Stimulated activated CD8-positive, alpha-beta memory T cell treated with anti-CD3 and anti-CD28 coated beads, Interleukin-7, amount 100 ng/mL, for 48 hours (primary cell): Measurements from ENCODE around the gene ZFY.
A peak's percentile ranks its signal among the peaks of the same experiment; 100 is the strongest.
"Not testable (repeated sequence)": the region's sequence is repeated elsewhere in the genome, so short reads cannot be mapped to it uniquely, and the experiment has no call there.

ENCODE experiments used
- DNase-seq, 2 donors: peaks; one replicate each; pipeline ENCODE4 v3.0.0-alpha.2; 2020; ENCODE audit warnings: low read depth in 1 of 2; ENCODE audit errors: extremely low read depth in 1 of 2

The ZFY gene

DNA sequence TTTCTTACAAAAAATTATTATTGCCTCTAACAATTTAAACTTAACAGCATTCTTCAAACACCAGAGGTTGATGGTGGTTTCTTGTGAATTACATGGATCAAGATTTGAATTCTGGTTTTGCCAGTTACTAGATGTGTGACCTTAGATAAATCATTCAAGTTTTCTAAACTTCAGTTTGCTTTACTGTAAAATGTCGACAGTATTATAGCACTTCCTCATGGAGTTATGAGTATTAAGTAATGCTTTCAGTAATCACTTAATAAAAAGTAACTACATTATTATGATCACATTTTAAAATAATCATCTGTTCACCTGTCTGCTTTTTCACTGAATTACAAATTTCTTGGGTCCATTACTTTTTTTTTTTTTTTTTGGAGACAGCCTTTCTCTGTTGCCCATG is 37.5 kb downstream of the ZFY start:
- no peak for DNase-seq

DNA sequence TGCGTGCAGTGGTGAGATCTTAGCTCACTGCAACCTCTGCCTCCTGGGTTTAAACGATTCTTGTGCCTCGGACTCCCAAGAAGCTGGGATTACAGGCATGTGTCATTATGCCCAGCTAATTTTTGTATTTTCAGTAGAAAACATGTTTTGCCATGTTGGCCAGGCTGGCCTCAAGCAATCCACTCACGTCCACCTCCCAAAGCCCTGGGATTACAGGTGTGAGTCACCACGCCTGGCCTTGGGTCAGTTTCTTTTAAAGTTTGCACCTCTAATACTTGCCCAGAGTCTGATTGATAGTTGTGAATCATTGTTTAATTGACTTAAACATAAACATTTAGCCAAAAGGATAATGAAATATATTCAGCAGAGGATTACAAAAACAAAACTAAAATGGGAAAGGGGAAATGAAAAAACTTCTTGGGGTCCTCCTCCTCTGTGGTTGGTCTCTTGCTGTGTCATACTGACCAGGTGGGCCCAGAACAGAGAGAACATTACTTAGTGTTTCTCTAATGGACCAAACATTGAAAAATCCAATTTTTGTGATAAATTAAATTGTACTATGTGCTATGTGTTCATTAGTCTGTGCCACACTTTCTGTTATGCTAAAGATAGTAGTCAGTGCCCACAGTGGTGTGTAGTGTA is 38.0 kb downstream of the ZFY start:
- DNase-seq, result no peak

DNA sequence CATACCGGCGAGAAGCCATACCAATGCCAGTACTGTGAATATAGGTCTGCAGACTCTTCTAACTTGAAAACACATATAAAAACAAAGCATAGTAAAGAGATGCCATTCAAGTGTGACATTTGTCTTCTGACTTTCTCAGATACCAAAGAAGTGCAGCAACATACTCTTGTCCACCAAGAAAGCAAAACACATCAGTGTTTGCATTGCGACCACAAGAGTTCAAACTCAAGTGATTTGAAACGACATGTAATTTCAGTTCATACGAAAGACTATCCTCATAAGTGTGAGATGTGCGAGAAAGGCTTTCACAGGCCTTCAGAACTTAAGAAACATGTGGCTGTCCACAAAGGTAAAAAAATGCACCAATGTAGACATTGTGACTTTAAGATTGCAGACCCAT is 44.1 kb downstream of the ZFY start:
- DNase-seq, result no peak

DNA sequence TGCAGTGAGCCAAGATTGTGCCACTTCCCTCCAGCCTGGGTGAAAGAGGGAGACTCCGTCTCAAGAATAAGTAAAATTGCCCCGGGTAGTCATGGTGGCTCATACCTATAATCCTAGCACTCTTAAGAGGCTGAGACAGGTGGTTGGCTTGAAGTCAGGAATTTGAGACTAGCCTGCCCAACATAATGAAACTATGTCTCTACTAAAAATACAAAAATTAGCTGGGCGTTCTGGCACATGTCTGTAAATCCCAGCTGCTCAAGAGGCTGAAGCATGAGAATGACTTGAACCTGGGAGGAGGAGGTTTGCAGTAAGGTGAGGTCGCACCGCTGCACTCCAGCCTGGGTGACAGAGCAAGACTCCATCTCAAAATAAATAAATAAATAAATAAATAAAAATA is 49.3 kb downstream of the ZFY start:
- no peak for DNase-seq

DNA sequence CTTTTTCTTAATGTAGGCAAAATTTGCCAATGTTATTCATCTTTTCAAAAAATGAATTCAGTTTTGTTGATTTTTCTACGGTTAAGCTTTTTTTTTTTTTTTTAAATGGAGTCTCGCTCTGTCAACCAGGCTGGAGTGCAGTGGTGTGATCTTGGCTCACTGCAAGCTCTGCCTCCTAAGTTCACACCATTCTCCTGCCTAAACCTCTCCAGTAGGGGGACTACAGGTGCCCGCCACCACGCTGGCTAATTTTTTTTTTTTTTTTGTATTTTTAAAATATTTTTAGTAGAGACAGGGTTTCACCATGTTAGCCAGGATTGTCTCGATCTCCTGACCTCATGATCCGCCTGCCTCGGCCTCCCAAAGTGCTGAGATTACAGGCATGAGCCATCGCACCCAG is 52.0 kb downstream of the ZFY start:
- not testable (repeated sequence) for DNase-seq

DNA sequence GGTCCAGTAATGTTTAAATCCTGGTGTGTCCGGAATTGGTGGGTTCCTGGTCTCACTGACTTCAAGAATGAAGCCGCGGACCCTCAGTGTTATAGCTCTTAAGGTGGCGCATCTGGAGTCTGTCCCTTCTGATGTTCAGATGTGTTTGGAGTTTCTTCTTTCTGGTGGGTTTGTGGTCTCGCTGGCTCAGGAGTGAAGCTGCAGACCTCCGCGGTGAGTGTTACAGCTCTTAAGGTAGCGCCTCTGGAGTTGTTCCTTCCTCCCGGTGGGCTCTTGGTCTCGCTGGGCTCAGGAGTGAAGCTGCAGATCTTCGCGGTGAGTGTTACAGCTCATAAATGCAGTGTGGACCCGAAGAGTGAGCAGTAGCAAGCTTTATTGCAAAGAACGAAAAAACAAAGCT is 62.2 kb downstream of the ZFY start:
- not testable (repeated sequence) for DNase-seq

DNA sequence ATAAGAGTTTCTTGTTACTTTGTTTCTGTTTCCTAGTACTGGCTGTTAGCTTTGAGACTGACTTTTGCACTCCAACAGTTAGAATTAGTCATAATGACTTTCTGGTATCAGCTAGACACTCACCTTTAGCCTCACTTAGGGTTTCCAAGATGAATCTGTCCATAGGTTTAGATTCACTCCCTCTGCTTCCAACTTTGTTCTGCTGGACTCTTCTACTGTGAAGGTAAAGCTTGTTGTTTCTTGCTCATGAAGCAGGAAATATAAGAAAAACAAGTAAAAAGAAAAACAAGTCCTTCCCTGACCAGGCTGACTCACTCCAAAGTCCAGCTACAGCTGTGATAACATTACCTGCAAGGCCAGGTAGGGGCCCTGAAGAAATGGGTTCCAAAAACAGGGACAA is 67.0 kb downstream of the ZFY start:
- DNase-seq, result no peak

DNA sequence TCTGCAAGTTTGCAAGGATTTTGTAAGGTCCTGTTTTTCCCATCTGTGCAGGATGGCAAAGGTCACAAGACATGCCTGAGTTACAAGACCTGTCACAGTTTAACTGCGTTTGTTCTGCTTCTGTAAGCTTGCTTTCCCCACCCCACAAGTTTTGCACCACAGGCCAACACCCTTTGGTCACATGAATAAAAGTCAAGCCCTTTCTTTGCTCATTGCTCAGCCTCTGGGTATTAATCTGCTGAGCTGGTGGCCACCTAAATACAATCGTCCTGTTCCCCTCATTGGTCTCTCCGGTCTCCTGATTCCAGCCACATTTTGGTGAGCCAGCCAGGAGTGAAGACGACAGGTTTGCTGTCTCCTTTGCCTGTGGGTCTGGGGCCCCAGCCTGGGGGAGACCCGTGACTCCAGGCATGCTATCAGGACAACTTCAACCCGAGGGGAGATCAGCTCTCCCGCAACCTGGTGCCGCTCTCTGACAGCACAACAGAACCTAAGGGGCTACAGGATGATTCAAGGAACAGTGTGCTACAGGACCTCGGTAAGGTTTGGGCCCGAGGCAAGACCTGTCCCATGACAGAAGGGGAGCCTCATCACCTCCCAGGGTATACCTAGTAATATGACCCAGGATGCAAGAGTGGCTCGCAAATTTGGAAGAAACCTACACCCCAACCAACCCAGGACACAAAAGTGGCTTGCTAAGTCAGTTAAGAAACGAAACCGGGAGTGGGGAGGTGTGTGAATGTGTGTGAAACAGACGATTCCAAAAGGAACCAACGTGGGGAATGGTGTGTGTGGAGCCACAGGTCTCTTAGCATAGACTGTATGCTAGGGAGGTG is 67.7 kb downstream of the ZFY start:
- no peak for DNase-seq

DNA sequence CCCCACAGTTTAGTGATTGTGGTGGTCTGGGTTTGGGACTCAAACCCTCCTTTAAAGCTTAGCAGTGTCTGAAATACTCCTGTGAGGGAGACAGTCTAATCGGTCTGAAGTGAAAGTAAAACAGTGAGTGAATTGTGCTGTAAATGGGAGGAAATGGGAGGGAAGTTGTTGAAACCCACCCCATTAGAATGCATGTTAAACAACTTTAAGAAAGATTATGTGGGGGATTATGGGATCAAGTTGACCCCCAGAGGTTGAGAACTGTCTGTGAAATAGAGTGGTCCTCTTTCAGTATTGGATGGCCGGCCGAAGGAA is 68.3 kb downstream of the ZFY start:
- no peak for DNase-seq

DNA sequence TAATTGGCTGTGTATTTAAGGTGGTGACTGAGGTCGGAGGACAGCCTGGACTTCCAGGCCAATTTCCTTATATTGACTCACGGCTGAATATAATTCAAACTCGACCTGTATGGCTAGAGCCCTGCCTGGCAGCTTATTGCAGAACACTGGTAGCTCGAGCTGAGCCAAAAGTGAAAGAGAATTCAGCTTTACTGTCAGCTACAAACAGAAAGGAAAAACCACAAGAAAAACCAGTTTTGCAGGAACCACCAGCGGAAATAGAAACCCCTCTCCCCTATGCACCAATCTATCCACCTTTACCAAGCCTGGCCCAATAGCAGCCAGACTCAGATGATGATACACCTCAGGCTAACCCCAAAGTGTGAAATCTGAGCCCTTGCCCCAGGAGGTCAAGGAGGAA is 68.7 kb downstream of the ZFY start:
- peak in 1 of 2 donors; percentile 11 for DNase-seq

DNA sequence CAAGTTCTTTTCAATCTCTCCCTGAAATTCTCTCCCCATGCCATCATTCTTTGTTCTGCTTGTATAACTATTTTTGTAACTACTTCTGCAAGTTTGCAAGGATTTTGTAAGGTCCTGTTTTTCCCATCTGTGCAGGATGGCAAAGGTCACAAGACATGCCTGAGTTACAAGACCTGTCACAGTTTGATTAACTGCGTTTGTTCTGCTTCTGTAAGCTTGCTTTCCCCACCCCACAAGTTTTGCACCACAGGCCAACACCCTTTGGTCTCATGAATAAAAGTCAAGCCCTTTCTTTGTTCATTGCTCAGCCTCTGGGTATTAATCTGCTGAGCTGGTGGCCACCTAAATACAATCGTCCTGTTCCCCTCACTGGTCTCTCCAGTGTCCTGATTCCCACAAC is 70.8 kb downstream of the ZFY start:
- DNase-seq, result not testable (repeated sequence)

DNA sequence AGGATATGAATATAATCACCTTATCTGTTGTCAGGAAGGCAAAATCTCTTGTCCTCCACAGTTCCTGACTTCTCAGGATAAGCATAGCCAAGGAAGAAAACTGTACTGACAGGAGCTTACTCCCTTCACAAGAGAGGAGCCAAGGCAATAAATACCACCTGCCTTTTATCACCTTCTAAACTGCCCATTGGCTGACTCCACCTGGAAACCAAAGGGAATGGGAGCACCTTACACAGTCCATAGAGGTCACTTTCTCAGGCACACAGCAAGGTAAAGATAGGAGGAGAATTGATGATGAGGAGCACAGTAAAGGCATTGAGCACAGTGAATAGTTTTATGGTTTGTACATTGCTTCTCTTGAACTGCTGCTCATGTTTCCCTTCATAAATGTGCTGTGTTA is 72.8 kb downstream of the ZFY start:
- no peak for DNase-seq

DNA sequence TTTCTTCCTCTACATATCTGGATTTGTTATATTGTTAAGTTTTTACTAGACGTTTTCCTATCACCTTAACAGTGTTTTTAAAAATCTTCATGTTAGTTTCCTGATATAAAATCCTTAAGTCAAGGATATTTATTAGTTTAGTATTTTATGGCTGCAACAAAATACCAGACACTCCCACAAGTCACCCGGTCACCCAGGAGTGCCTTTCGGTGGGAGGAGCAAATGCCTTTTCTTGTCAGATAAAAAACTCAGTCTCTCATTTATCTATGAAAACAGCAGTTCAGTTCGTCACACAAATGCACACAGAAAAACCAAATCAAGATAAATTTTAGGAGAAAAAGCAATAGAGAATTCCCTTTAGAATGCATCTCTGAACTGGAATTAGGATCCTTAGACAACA is 77.0 kb downstream of the ZFY start:
- DNase-seq, result no peak

DNA sequence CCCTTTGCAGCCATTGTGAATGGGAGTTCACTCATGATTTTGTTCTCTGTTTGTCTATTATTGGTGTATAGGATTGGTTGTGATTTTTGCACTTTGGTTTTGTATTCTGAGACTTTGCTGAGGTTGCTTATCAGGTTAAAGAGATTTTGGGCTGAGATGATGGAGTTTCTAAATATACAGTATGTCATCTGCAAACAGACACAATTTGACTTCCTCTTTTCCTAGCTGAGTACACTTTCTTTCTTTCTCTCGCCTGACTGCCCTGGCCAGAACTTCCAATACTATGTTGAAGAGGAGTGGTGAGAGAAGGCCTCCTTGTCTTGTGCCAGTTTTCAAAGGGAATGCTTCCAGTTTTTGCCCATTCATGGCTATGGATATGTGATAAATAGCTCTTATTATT is 81.4 kb downstream of the ZFY start:
- DNase-seq, result no peak

DNA sequence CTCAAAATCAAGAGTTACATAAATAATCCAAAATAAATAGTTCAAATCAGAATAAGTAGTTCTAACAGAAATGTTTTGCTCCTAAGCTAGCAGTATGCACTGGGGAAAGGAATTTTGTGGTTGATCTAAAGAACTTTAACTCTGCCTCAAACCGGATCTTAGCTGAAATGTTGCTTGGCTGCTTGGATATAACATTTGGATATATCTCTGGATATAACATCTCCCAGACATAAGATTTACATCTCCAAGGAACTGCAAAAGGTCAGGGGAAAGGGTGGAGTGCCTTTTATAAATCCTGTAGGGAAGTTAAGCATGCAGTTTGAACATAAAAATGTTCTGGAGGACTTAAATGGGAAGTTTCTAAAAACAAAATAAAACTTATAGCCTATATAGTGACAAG is 83.4 kb downstream of the ZFY start:
- DNase-seq, result no peak

DNA sequence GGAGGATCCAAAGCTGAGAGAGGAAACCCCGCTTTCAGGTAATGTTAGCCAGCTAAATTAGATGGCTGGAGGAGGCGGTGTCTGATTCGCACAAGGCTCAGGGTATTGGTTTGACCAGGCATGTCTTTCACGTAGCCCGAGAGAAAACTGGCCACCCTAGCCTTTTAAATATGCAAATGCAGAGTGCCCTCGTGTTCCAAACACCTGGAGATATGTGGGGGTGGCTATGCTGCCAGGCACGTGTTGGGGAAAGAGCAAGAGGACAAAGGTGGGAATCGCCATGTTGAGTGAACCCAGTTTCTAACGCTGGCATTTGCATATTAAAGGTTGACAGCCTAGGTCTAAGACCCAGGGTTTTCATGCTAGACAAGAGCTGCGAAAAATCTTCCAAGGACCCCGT is 84.4 kb downstream of the ZFY start:
- DNase-seq, result no peak

DNA sequence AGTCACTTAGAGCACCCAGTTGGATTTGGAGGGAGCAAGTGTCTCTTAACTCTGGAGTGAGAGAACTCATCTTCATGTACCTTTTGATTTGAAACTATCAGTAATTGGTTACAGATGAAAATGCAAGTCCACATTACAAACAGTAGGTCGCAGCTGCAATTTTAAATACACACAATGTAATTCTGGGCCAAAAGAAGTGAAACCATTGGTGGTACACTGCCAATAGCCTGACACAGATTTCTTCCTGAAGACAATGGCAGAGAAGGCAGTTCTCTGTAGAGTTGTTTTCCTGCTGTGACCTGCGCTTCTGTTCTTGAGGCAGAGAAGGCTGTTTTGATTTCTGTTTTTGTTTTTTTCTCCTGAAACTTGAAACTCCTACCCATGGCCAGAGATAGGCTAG is 86.0 kb downstream of the ZFY start:
- DNase-seq, result no peak

DNA sequence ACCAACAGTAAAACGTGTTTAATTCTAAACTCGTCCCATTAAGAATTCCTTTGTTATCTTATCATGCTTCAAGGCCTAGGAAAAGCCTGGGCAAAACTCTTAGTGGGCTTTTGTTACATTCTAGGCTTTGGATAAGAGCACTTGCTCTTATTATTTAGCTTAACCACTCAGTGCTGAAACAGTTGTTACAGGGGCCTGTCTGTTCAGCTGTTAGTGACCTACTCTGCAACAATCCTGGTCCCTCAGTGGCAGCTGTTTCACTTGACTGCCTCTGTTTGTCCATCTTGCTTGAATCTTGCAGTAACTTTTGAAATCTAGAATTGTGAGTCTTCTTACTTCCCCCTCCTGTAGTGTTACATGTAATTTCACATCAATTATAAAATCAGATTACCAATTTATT is 88.4 kb downstream of the ZFY start:
- DNase-seq, result no peak

DNA sequence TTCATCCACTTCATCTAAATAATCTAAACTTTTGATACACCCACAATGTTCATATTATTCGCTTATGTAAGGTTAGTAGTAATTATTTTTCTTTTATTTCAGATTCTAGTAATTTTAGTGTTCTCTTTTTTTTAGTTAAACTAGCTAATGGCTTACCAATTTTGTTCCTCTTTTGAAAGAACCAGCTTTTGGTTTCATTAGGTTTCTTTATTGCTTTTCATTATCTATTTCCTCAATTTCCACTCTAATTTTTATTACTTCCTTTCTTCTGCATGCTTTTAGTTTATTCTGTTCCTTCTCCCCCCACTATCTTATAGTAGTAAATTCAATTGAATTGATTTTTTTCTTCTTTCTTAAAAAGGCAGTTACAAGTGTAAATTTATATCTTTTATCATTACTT is 90.2 kb downstream of the ZFY start:
- DNase-seq, result no peak
